ENCODE measurements around the gene PTPRA. TPM values are rescaled to one million over a fixed set of nuclear protein-coding genes. Genes with fewer than 3 reads are reported as not detected.
"Not testable (repeated sequence)": the region's sequence is repeated elsewhere in the genome, so short reads cannot be mapped to it uniquely, and the experiment has no call there.

Gene PTPRA
- total RNA-seq, 1 experiment from 2014 or later = 22.1 TPM

GRCh38 chr20:2889797-2890196 lies 16.5 kb downstream of the PTPRA start:
- no peaks in the 10 kb centered on the region for H3K36me3 ChIP-seq (replicated peaks; ENCODE audit: control insufficient read depth, insufficient read depth, low read length)
- DNase-seq = no peak
- no peak overlapping the region for H3K4me3 ChIP-seq (ENCODE audit: insufficient read depth, low read depth, low read length)
- H3K27me3 ChIP-seq (ENCODE audit: control insufficient read depth, insufficient read depth, low read length) = no peaks in the 10 kb centered on the region

DNA sequence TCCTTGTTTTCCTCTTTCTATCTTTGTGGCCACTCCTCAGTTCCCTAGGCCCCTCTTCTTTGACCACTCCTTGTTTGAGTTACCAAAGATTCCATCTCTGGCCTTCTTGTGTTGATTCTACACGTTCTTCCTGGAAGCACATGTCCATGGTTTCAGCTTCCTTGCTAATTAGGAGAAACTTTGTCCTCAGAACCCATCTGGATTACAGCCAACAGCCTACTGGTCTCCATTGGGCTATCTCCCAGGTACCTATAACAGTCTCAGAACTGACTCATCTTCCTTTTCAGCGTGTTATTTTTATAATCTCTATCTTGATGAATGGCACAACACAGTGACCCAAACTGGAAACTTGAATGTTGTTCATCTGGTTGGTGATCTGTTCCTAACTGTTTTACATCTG lies 17.5 kb downstream of the PTPRA start:
- H3K4me3 ChIP-seq (ENCODE audit: insufficient read depth, low read depth, low read length) = no peak overlapping the region
- DNase-seq = no peak
- H3K27me3 ChIP-seq (ENCODE audit: control insufficient read depth, insufficient read depth, low read length) = no peaks in the 10 kb centered on the region
- no peaks in the 10 kb centered on the region for H3K36me3 ChIP-seq (replicated peaks; ENCODE audit: control insufficient read depth, insufficient read depth, low read length)

DNA sequence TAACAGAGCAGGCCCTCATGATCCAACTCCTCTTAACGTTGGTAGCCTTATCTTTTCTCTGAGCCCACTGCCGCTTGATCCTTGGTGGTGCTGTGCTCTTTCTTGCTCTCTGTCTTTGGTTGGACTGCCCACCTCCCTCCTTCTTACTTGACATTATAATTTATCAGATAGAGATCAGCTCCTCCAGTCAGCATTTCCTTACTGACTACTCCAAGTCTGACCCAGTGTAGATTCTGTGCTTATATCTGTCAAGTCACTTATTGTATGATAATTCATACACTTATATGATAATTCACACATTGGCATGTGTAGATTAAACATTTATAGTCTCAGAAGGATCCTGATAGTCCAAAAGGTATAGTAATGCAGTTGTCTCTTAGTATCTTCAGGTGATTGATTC lies 18.1 kb downstream of the PTPRA start:
- H3K27me3 ChIP-seq (ENCODE audit: control insufficient read depth, insufficient read depth, low read length) = no peaks in the 10 kb centered on the region
- H3K4me3 ChIP-seq (ENCODE audit: insufficient read depth, low read depth, low read length) = no peak overlapping the region
- no peak for DNase-seq
- no peaks in the 10 kb centered on the region for H3K36me3 ChIP-seq (replicated peaks; ENCODE audit: control insufficient read depth, insufficient read depth, low read length)

- DNase-seq = no peak
- Histone ChIP-seq H3K36me3 (replicated peaks; ENCODE audit: control insufficient read depth, insufficient read depth, low read length) (no peaks in the 10 kb centered on the region), H3K4me3 (ENCODE audit: insufficient read depth, low read depth, low read length) (no peak overlapping the region), H3K27me3 (ENCODE audit: control insufficient read depth, insufficient read depth, low read length) (no peaks in the 10 kb centered on the region)
Observed at GRCh38 chr20:2892376-2892775, 19.1 kb downstream of the PTPRA start.

DNA sequence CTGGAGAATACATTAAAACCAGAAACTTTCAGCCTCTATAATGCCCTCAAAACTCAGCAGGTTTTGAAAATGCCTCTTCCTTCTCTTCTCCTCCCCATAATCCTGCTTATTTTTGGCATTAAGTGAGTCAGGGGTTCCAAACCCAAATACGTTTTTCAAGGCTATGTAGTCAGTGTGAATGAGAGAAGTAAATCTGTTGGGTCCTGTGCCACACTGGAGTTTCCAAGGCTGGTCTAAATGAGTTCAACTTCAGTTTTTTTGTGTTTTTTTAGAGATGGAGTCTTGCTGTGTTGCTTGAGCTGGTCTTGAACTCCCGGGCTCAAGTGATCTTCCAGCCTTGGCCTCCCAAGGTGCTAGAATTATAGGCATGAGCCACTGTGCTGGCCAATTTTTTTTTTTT lies 20.9 kb downstream of the PTPRA start:
- no peak overlapping the region for H3K4me3 ChIP-seq (ENCODE audit: insufficient read depth, low read depth, low read length)
- H3K27me3 ChIP-seq (ENCODE audit: control insufficient read depth, insufficient read depth, low read length) = no peaks in the 10 kb centered on the region
- H3K36me3 ChIP-seq (replicated peaks; ENCODE audit: control insufficient read depth, insufficient read depth, low read length) = no peaks in the 10 kb centered on the region
- DNase-seq = no peak

GRCh38 chr20:2895154-2895553 lies 21.9 kb downstream of the PTPRA start:
- not testable (repeated sequence) for H3K4me3 ChIP-seq (ENCODE audit: insufficient read depth, low read depth, low read length); H3K36me3 ChIP-seq (replicated peaks; ENCODE audit: control insufficient read depth, insufficient read depth, low read length); H3K27me3 ChIP-seq (ENCODE audit: control insufficient read depth, insufficient read depth, low read length); DNase-seq

GRCh38 chr20:2899243-2899642 lies 26.0 kb downstream of the PTPRA start:
- Histone ChIP-seq H3K36me3 (replicated peaks; ENCODE audit: control insufficient read depth, insufficient read depth, low read length) (no peaks in the 10 kb centered on the region), H3K4me3 (ENCODE audit: insufficient read depth, low read depth, low read length) (no peak overlapping the region), H3K27me3 (ENCODE audit: control insufficient read depth, insufficient read depth, low read length) (no peaks in the 10 kb centered on the region)
- no peak for DNase-seq

DNA sequence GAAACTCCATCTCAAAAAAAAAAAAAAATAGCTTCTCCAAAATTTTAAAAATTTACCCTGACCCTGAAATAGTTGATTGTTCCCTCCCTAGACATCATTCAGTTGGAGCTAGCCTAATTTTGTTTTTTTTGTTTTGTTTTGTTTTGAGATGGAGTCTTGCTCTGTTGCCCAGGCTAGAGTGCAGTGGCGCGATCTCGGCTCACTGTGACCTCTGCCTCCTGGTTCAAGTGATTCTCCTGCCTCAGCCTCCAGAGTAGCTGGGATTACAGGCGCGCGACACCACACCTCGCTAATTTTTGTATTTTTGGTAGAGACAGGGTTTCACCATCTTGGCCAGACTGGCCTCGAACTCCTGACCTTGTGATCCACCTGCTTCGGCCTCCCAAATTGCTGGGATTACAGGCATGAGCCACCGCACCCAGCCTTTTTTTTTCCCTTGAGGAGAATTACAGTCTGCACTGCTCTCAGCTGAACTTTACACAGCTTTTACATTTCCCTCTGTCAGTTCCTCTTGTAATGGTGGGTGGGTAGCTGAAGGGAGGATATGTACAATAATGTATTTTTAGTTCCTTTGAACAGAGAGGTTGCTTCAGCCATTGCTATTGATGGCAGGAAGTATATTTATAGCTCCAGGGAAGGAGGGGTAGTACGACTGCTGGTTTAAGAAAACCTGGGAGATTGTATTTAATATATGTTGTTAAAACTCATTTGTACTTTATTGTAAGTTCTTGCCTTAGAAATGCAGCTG lies 27.7 kb downstream of the PTPRA start:
- no peaks in the 10 kb centered on the region for H3K36me3 ChIP-seq (replicated peaks; ENCODE audit: control insufficient read depth, insufficient read depth, low read length)
- no peak overlapping the region for H3K4me3 ChIP-seq (ENCODE audit: insufficient read depth, low read depth, low read length)
- H3K27me3 ChIP-seq (ENCODE audit: control insufficient read depth, insufficient read depth, low read length) = no peaks in the 10 kb centered on the region
- DNase-seq = no peak

DNA sequence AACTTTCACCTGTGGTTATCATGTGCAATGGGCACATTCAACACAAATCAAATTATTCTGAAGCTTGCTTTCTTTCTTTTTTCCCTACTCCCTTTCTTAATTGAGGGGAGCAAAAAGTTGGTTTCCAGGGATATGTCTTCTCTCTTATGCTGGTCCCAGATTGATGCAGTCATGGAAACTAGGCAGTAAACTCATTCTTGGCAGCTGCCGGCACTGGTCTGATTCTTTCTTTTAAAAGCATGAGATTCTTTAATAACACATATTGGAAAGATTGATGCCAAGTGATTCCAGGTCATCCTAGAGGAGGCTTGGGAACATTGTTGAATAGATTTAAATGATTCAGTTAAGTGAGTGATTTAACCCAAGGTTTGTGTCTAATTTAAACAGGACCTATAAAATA lies 29.0 kb downstream of the PTPRA start:
- no peaks in the 10 kb centered on the region for H3K36me3 ChIP-seq (replicated peaks; ENCODE audit: control insufficient read depth, insufficient read depth, low read length)
- DNase-seq = no peak
- no peak overlapping the region for H3K4me3 ChIP-seq (ENCODE audit: insufficient read depth, low read depth, low read length)
- H3K27me3 ChIP-seq (ENCODE audit: control insufficient read depth, insufficient read depth, low read length) = no peaks in the 10 kb centered on the region

- H3K36me3 ChIP-seq (replicated peaks; ENCODE audit: control insufficient read depth, insufficient read depth, low read length) = no peaks in the 10 kb centered on the region
- DNase-seq = no peak
- H3K4me3 ChIP-seq (ENCODE audit: insufficient read depth, low read depth, low read length) = no peak overlapping the region
- H3K27me3 ChIP-seq (ENCODE audit: control insufficient read depth, insufficient read depth, low read length) = no peaks in the 10 kb centered on the region
Observed at GRCh38 chr20:2902818-2903217, 29.5 kb downstream of the PTPRA start.

GRCh38 chr20:2903686-2904085 lies 30.4 kb downstream of the PTPRA start:
- H3K27me3 ChIP-seq (ENCODE audit: control insufficient read depth, insufficient read depth, low read length) = no peaks in the 10 kb centered on the region
- no peaks in the 10 kb centered on the region for H3K36me3 ChIP-seq (replicated peaks; ENCODE audit: control insufficient read depth, insufficient read depth, low read length)
- no peak overlapping the region for H3K4me3 ChIP-seq (ENCODE audit: insufficient read depth, low read depth, low read length)
- no peak for DNase-seq

DNA sequence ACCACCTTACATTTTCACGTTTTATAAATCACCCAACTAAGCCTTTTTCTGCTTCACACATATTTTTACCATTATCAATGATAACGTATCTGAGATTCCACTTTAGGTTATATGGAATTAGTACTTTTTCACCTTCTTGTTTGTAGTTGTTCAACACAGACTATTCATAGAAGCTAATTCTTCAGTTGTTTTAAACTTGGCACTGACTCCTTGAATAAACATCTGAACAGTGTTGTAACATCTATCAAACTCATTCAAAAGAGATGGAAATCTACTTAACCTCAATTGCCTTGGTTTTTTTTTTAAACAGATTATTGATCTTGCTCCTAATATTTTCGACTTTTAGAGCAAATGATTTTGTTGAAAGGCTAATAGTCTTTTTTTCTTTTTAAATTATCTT lies 34.2 kb downstream of the PTPRA start:
- Histone ChIP-seq H3K36me3 (replicated peaks; ENCODE audit: control insufficient read depth, insufficient read depth, low read length) (no peaks in the 10 kb centered on the region), H3K4me3 (ENCODE audit: insufficient read depth, low read depth, low read length) (no peak overlapping the region), H3K27me3 (ENCODE audit: control insufficient read depth, insufficient read depth, low read length) (no peaks in the 10 kb centered on the region)
- no peak for DNase-seq

DNA sequence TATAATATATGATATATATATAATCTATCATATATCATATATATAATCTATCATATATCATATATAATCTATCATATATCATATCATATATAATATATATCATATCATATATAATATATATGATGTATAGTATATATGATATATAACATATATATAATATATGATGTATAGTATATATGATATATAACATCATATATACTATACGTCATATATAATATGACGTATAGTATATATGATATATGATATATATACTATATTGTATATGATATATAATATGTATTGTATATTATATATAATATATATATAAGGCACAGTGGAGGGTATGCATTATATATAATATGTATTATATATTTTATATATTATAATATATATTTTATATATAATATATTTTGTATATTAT lies 36.7 kb downstream of the PTPRA start:
- Histone ChIP-seq H3K27me3 (ENCODE audit: control insufficient read depth, insufficient read depth, low read length) (no peaks in the 10 kb centered on the region), H3K4me3 (ENCODE audit: insufficient read depth, low read depth, low read length) (no peak overlapping the region), H3K36me3 (replicated peaks; ENCODE audit: control insufficient read depth, insufficient read depth, low read length) (no peaks in the 10 kb centered on the region)
- no peak for DNase-seq

DNA sequence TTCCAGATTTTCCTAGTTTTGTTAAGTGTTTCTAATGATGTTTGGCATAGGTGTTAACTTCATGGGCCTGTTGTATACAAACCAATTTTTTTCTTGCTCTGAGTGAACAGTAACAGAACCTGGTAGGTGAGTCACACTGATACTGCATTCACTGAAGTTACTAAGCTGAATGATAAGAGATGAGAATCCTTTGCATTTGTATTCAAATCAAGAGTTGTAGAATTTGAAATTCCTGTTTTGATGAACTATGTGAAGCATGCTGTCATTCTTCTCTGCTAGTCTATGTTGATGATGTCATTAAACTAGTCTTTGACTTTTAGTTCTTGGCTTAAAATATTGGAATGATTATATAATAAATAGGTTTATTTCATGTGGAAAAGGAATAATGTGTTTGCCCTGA lies 37.9 kb downstream of the PTPRA start:
- H3K4me3 ChIP-seq (ENCODE audit: insufficient read depth, low read depth, low read length) = no peak overlapping the region
- no peaks in the 10 kb centered on the region for H3K36me3 ChIP-seq (replicated peaks; ENCODE audit: control insufficient read depth, insufficient read depth, low read length)
- no peaks in the 10 kb centered on the region for H3K27me3 ChIP-seq (ENCODE audit: control insufficient read depth, insufficient read depth, low read length)
- no peak for DNase-seq

GRCh38 chr20:2914160-2914559 lies 40.9 kb downstream of the PTPRA start:
- H3K36me3 ChIP-seq (replicated peaks; ENCODE audit: control insufficient read depth, insufficient read depth, low read length) = no peaks in the 10 kb centered on the region
- DNase-seq = no peak
- no peaks in the 10 kb centered on the region for H3K27me3 ChIP-seq (ENCODE audit: control insufficient read depth, insufficient read depth, low read length)
- H3K4me3 ChIP-seq (ENCODE audit: insufficient read depth, low read depth, low read length) = no peak overlapping the region

GRCh38 chr20:2917266-2917665 lies 44.0 kb downstream of the PTPRA start:
- no peak overlapping the region for H3K4me3 ChIP-seq (ENCODE audit: insufficient read depth, low read depth, low read length)
- H3K27me3 ChIP-seq (ENCODE audit: control insufficient read depth, insufficient read depth, low read length) = no peaks in the 10 kb centered on the region
- no peak for DNase-seq
- no peaks in the 10 kb centered on the region for H3K36me3 ChIP-seq (replicated peaks; ENCODE audit: control insufficient read depth, insufficient read depth, low read length)

All from H7 (cell line).